Panc1 (cell line): ENCODE data around the gene SIL1. TPM values are rescaled to one million over a fixed set of nuclear protein-coding genes. Genes with fewer than 3 reads are reported as not detected.

Source experiments
- ATAC-seq: fragments of 200-7000 bp; cut with Tn5 transposase; 2 replicates; pipeline ENCODE4 v1.9.1; 2020; ENCODE audit warnings: mild to moderate bottlenecking, moderate library complexity
- BruUV-seq: library from RNA; stranded (reverse); fragments of 400-500 nt; replicated peaks from 2 replicates; lab custom pipeline; 2021; lab: Mats Ljungman, UMichigan
- CTCF ChIA-PET: fragments of 300-600 bp; sonication (Branson Sonifier 250); formaldehyde crosslinking; loops from one replicate; lab custom pipeline; 2022; ENCODE audit warnings: antibody characterized with exemption; lab: Charles Lee
- POLR2A ChIA-PET: fragments of 300-600 bp; sonication (Branson Sonifier 250); formaldehyde crosslinking; loops from one replicate; lab custom pipeline; 2022; ENCODE audit warnings: antibody characterized with exemption; lab: Charles Lee
- DNase-seq: peaks from one replicate; pipeline ENCODE4 v3.0.0-alpha.2; 2010; ENCODE audit warnings: low read depth, low spot score
- H3K27ac ChIP-seq: 2 replicates; pipeline ENCODE4 v1.5.1; 2011; ENCODE audit warnings: mild to moderate bottlenecking, low read length, inconsistent platforms
- H3K27me3 ChIP-seq: fragments of 200-500 bp; sonication (Bioruptor generic); 2 replicates; pipeline ENCODE4 v1.6.0; 2014; ENCODE audit warnings: low read length, inconsistent platforms; ENCODE audit not compliant: control insufficient read depth, insufficient read depth
- H3K36me3 ChIP-seq: fragments of 200-500 bp; sonication (Bioruptor generic); 2 replicates; pipeline ENCODE4 v1.5.1; 2014; ENCODE audit warnings: inconsistent platforms, mild to moderate bottlenecking, low read length, moderate library complexity; ENCODE audit not compliant: control insufficient read depth, insufficient read depth
- H3K4me1 ChIP-seq: 2 replicates; pipeline ENCODE4 v1.5.1; 2011; ENCODE audit warnings: inconsistent platforms, mild to moderate bottlenecking, low read length, moderate library complexity; ENCODE audit not compliant: control insufficient read depth, insufficient read depth
- H3K4me3 ChIP-seq, 2 experiments: 2 replicates each; pipeline ENCODE4 v1.5.1; 2011 to 2012; ENCODE audit warnings: low read depth in 2 of 2, low read length in 2 of 2, mild to moderate bottlenecking in 2 of 2, inconsistent platforms in 1 of 2, moderate library complexity in 1 of 2
- H3K9me3 ChIP-seq: fragments of 200-500 bp; sonication (Bioruptor generic); 2 replicates; pipeline ENCODE4 v1.5.1; 2014; ENCODE audit warnings: low read depth, mild to moderate bottlenecking, inconsistent platforms, low read length, moderate library complexity; ENCODE audit not compliant: control insufficient read depth, insufficient read depth
- POLR2AphosphoS5 ChIP-seq: IDR thresholded peaks from 2 replicates; pipeline ENCODE4 v1.6.1; 2012; ENCODE audit warnings: mild to moderate bottlenecking, low read depth, low read length, moderate library complexity
- SIN3A ChIP-seq: IDR thresholded peaks from 2 replicates; pipeline ENCODE4 v1.6.1; 2012; ENCODE audit warnings: low read depth, mild to moderate bottlenecking, low read length, moderate library complexity, borderline replicate concordance; ENCODE audit not compliant: insufficient read depth
- TCF7L2 ChIP-seq: IDR thresholded peaks from 2 replicates; pipeline ENCODE4 v1.6.1; 2011; ENCODE audit warnings: mild to moderate bottlenecking, low read depth, low read length, inconsistent platforms
- in situ Hi-C: cut with HindIII; loops from 2 replicates; pipeline ENCODE4 v1.10.0; 2016; ENCODE audit warnings: low sequenced_read_pairs, low pct_unique_long_range_greater_than_20kb
- intact Hi-C: fragments of 100-400 bp; cut with micrococcal nuclease; formaldehyde crosslinking; loops from one replicate; pipeline ENCODE4 v1.10.0; 2022; ENCODE audit not compliant: unreplicated experiment
- total RNA-seq: library from RNA; stranded (reverse); gene quantifications from one replicate; pipeline ENCODE4 v1.2.1, GENCODE V29; 2021; ENCODE audit not compliant: unreplicated experiment
- TF ChIP-seq, protein P1 (sequence below): fragments of 450-650 bp; IDR thresholded peaks from 2 replicates; pipeline ENCODE4 v1.5.1; 2017; ENCODE audit warnings: mild to moderate bottlenecking
- TF ChIP-seq, protein P2 (sequence below), 2 experiments: IDR thresholded peaks; 2 replicates each; pipeline ENCODE4 v1.6.1; 2011 to 2012; ENCODE audit warnings: low read depth in 2 of 2, control low read depth in 1 of 2, low read length in 1 of 2, mild to moderate bottlenecking in 1 of 2, moderate library complexity in 1 of 2; ENCODE audit not compliant: insufficient read depth in 1 of 2

SIL1 gene
- total RNA-seq, 1 experiment from 2014 or later, result 35.4 TPM

- intact Hi-C loops, result no loop called here
- Histone ChIP-seq H3K27me3 (no peaks in the 10 kb centered on the region), H3K9me3 (no peaks in the 10 kb centered on the region), H3K4me3 (no peak overlapping the region), H3K36me3 (no peaks in the 10 kb centered on the region), H3K4me1 (no peaks in the 10 kb centered on the region), H3K27ac (no peak overlapping the region)
- BruUV-seq, result no TSS peak
- ChIA-PET POLR2A (no interaction called here), CTCF (no interaction called here)
- TF ChIP-seq SIN3A (no peak), POLR2AphosphoS5 (no peak), TCF7L2 (no peak)
- TF ChIP-seq, protein P1, sequence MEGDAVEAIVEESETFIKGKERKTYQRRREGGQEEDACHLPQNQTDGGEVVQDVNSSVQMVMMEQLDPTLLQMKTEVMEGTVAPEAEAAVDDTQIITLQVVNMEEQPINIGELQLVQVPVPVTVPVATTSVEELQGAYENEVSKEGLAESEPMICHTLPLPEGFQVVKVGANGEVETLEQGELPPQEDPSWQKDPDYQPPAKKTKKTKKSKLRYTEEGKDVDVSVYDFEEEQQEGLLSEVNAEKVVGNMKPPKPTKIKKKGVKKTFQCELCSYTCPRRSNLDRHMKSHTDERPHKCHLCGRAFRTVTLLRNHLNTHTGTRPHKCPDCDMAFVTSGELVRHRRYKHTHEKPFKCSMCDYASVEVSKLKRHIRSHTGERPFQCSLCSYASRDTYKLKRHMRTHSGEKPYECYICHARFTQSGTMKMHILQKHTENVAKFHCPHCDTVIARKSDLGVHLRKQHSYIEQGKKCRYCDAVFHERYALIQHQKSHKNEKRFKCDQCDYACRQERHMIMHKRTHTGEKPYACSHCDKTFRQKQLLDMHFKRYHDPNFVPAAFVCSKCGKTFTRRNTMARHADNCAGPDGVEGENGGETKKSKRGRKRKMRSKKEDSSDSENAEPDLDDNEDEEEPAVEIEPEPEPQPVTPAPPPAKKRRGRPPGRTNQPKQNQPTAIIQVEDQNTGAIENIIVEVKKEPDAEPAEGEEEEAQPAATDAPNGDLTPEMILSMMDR, result no peak
- TF ChIP-seq, protein P2, sequence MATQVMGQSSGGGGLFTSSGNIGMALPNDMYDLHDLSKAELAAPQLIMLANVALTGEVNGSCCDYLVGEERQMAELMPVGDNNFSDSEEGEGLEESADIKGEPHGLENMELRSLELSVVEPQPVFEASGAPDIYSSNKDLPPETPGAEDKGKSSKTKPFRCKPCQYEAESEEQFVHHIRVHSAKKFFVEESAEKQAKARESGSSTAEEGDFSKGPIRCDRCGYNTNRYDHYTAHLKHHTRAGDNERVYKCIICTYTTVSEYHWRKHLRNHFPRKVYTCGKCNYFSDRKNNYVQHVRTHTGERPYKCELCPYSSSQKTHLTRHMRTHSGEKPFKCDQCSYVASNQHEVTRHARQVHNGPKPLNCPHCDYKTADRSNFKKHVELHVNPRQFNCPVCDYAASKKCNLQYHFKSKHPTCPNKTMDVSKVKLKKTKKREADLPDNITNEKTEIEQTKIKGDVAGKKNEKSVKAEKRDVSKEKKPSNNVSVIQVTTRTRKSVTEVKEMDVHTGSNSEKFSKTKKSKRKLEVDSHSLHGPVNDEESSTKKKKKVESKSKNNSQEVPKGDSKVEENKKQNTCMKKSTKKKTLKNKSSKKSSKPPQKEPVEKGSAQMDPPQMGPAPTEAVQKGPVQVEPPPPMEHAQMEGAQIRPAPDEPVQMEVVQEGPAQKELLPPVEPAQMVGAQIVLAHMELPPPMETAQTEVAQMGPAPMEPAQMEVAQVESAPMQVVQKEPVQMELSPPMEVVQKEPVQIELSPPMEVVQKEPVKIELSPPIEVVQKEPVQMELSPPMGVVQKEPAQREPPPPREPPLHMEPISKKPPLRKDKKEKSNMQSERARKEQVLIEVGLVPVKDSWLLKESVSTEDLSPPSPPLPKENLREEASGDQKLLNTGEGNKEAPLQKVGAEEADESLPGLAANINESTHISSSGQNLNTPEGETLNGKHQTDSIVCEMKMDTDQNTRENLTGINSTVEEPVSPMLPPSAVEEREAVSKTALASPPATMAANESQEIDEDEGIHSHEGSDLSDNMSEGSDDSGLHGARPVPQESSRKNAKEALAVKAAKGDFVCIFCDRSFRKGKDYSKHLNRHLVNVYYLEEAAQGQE (IDR thresholded peaks at IDR 0.05; ENCODE audit: insufficient read depth in 1 of 2, low read depth in 2 of 2, low read length in 1 of 2), result no peak
- ATAC-seq, result no peak
- in situ Hi-C loops, result no loop called here
- DNase-seq, result no peak
These were observed 146.8 kb downstream of the SIL1 start for GRCh38 chr5:139051392-139051791.

GRCh38 chr5:139050432-139050831 is 147.7 kb downstream of the SIL1 start:
- no peaks in the 10 kb centered on the region for H3K9me3 ChIP-seq
- no peak overlapping the region for H3K27ac ChIP-seq
- ChIA-PET POLR2A (no interaction called here), CTCF (no interaction called here)
- DNase-seq (no peak), ATAC-seq (no peak)
- no peak overlapping the region for H3K4me3 ChIP-seq
- H3K36me3 ChIP-seq, result no peaks in the 10 kb centered on the region
- H3K4me1 ChIP-seq, result no peaks in the 10 kb centered on the region
- BruUV-seq, result no TSS peak
- intact Hi-C loops, result no loop called here
- TF ChIP-seq POLR2AphosphoS5 (no peak), SIN3A (no peak), TCF7L2 (no peak)
- TF ChIP-seq, protein P2 (IDR thresholded peaks at IDR 0.05; ENCODE audit: insufficient read depth in 1 of 2, low read depth in 2 of 2, low read length in 1 of 2), result no peak
- TF ChIP-seq, protein P1, result no peak
- in situ Hi-C loops, result no loop called here
- H3K27me3 ChIP-seq, result no peaks in the 10 kb centered on the region
